Choroid plexus epithelial cell (primary cell): Measurements from ENCODE around the gene FILIP1L.

ENCODE experiments used
- DNase-seq: peaks from one replicate; pipeline ENCODE4 v3.0.0-alpha.2; 2010; ENCODE audit warnings: low read depth
- H3K4me3 ChIP-seq: 2 replicates; pipeline ENCODE4 v1.5.1; 2011; ENCODE audit warnings: low read depth, mild to moderate bottlenecking, control low read depth, low read length, moderate library complexity
- TF ChIP-seq, protein P1 (sequence below): conservative IDR thresholded peaks from 2 replicates; pipeline ENCODE4 v1.5.1; 2011; ENCODE audit warnings: low read depth, mild to moderate bottlenecking, control low read depth, inconsistent platforms, low read length, moderate library complexity

FILIP1L gene

DNA sequence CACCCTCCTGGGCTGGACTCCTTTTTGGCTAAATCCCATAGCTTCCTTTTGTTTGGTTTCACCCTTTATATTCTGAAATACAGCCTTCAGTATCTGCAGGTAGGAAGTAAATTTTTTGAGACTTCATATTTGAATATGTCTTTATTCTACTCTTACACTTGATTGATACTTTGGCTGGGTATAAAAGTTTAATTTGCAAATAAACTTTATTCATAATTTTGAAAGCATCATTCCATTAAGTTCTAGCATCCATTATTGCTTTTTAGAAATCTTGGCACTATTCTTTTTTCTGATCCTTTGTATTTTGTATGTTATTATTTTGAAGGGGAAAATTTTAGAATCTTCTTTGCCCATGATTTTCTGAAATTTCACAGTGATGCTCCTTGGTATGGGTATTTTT lies 41.3 kb upstream of the FILIP1L start:
- no peak for DNase-seq

DNA sequence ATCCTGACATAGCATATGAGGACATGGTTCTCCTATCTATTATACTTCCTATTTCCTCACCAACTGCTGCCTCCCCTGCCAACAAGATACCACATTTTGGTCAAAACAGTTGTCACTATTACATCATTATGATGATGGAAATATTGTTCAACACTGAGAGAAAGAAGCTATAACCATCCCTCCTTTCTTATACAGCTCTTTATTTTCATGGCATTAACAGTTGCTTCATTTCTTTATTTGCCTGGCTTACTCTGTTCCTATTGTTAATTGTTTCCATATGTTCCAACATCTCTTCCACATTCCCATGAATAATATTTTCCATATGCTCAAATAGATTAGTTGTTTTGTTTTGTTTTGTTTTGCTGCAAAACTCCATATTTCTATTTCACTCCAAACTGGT lies 40.8 kb upstream of the FILIP1L start:
- no peak overlapping the region for H3K4me3 ChIP-seq
- DNase-seq = no peak
- TF ChIP-seq, protein P1, sequence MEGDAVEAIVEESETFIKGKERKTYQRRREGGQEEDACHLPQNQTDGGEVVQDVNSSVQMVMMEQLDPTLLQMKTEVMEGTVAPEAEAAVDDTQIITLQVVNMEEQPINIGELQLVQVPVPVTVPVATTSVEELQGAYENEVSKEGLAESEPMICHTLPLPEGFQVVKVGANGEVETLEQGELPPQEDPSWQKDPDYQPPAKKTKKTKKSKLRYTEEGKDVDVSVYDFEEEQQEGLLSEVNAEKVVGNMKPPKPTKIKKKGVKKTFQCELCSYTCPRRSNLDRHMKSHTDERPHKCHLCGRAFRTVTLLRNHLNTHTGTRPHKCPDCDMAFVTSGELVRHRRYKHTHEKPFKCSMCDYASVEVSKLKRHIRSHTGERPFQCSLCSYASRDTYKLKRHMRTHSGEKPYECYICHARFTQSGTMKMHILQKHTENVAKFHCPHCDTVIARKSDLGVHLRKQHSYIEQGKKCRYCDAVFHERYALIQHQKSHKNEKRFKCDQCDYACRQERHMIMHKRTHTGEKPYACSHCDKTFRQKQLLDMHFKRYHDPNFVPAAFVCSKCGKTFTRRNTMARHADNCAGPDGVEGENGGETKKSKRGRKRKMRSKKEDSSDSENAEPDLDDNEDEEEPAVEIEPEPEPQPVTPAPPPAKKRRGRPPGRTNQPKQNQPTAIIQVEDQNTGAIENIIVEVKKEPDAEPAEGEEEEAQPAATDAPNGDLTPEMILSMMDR = no peak

More for the DNA sequence above, 41.3 kb upstream of the FILIP1L start:
- TF ChIP-seq, protein P1 = no peak
- no peak overlapping the region for H3K4me3 ChIP-seq

DNA sequence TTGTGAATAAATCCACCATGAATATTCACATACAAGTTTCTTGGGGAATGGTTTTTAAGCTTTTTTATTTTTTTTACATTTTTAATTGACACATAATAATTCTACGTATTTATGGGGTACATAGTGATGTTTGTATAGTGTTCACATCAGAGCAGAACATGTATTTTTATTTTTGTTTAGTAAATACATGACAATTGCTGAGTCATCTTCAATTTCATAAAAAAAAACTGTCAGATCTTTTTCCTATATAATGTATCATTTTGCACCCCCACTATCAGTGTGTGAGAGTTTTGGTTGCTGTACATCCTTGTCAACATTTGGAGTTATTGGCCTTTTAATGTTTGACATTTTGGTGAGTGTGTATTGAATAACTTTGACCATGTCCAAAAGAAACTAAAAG lies 39.9 kb upstream of the FILIP1L start:
- no peak overlapping the region for H3K4me3 ChIP-seq
- TF ChIP-seq, protein P1 = no peak
- DNase-seq = no peak

DNA sequence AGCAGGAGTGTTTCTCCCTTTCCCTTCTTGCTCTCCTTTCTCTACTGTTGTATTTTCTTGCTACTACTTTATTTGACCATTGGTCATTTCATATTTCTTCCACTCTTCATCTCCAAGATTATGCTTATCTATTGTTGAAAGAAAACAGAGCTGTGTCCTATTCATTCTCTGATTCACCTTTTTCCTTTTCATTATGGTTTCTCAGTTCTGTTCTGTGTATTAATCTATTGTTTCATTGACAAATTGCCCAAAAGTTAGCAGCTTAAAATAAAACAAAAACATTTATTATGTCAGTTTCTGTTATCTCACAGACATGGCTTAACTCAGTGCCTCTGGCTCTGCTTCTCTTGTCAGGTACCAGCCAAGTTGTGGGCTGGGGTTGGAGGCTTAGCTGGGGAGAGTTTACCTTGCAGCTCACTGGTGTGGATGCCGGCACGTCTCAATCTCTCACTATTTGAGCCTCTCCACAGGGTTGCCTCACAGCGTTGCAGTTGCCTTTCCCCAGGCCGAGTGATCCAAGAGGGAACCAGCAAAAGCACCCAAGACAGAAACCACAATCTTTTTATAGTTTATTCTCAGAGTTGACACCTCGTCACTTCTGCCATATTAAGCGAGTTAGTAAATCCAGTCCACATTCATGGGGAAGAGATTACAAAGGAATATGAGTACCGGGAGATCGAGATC lies 36.9 kb upstream of the FILIP1L start:
- TF ChIP-seq, protein P1 = no peak
- no peak overlapping the region for H3K4me3 ChIP-seq
- no peak for DNase-seq

DNA sequence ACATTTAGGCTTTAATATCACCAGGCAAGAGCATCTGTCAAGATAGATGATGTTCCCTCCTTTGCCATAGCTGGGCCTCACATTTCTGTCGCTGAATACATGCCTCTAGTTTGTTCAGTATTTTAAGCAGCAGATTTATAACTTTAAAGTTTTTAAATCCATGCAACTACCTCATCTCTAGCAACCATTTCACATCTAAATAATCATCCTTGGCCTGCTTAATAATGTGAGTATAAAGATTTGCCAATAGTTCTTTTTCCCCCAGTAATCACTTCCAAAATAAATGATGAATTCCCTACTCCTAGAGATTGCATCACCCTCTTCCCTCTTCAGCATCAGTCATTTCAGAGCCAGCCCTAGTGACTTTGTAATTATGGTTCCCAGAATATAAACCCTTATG lies 36.2 kb upstream of the FILIP1L start:
- no peak for DNase-seq
- no peak overlapping the region for H3K4me3 ChIP-seq
- TF ChIP-seq, protein P1 = no peak

DNA sequence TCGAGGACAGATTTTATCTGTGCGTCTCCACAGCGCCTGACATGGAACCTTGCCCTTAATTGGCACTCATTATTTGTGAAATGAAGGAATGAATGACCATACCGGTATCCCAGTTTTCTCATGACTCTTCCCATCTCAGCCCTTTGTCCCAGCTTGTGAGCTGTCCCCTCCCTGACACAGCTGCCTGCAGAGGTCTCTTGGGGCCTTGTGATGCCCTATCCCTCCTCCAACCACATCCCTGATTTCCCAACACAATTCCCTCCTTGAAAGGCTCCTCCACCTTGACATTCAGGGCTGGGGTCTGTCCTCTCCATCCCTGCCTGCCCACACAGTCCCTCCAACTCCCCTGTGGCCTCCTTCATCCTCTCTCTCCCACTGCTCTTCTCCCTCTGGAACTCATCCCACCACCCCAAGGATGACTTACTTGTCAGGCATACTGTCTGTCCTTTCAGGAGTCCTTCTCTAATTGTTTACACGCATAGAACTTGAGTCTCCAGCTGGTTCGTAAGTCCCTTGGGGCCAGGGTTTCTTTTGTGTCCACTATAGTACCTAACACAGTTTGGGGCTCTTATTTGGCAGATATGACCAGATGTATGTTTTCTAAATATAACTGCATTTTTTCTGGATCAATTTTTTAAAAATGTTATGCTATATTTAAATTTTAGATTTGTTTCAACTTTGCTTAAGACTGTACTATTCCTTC lies 35.6 kb upstream of the FILIP1L start:
- TF ChIP-seq, protein P1 = no peak
- no peak for DNase-seq
- no peak overlapping the region for H3K4me3 ChIP-seq

DNA sequence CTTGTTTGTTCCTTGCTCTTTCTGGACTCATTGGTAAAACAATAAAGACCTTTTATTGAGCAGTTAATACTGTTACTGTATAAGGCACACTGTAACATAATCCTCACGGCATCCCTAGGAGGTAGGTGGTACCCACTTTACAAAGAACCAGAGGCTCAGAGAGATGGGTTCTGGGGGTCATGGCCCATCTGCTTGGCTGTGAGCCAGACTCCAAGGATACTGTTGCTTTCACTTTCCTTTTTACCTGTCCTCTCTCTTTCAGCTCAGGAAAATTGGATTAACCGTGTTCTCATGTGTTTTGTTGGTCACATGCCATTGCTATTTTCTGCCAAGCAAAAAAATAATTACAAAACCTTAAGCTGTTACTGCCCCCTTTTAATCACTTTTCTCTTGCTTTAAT lies 34.8 kb upstream of the FILIP1L start:
- no peak overlapping the region for H3K4me3 ChIP-seq
- no peak for DNase-seq
- TF ChIP-seq, protein P1 = no peak
